Glutamatergic neuron (in vitro differentiated cells): ENCODE measurements around the gene HSPA6. TPM values are rescaled to one million over a fixed set of nuclear protein-coding genes. Genes with fewer than 3 reads are reported as not detected.
"Not testable (repeated sequence)": the region's sequence is repeated elsewhere in the genome, so short reads cannot be mapped to it uniquely, and the experiment has no call there.

Experiments
- DNase-seq: peaks from one replicate; pipeline ENCODE4 v3.0.0; 2022
- H3K27ac Mint-ChIP-seq: one replicate; pipeline ENCODE4 v1.8.0; 2020; ENCODE audit warnings: mild to moderate bottlenecking, mixed read lengths, inconsistent platforms; ENCODE audit not compliant: unreplicated experiment
- H3K27me3 Mint-ChIP-seq: one replicate; pipeline ENCODE4 v1.8.0; 2020; ENCODE audit warnings: mild to moderate bottlenecking, moderate library complexity, mixed read lengths, inconsistent platforms; ENCODE audit not compliant: unreplicated experiment
- H3K36me3 Mint-ChIP-seq: one replicate; pipeline ENCODE4 v1.8.0; 2020; ENCODE audit warnings: mild to moderate bottlenecking, mixed read lengths, inconsistent platforms; ENCODE audit not compliant: unreplicated experiment
- H3K4me1 Mint-ChIP-seq: one replicate; pipeline ENCODE4 v1.8.0; 2020; ENCODE audit warnings: mild to moderate bottlenecking, low read depth, mixed read lengths, inconsistent platforms; ENCODE audit not compliant: unreplicated experiment
- H3K4me3 Mint-ChIP-seq: one replicate; pipeline ENCODE4 v1.8.0; 2020; ENCODE audit warnings: mild to moderate bottlenecking, mixed read lengths, inconsistent platforms; ENCODE audit not compliant: unreplicated experiment
- H3K9me3 Mint-ChIP-seq: one replicate; pipeline ENCODE4 v1.8.0; 2020; ENCODE audit warnings: mild to moderate bottlenecking, moderate library complexity, mixed read lengths, inconsistent platforms; ENCODE audit not compliant: unreplicated experiment
- total RNA-seq: library from RNA; stranded (reverse); fragmentation: NEBNext Ultra II Directional; extraction: Animal tissue kit (Norgen Biotek cat#: 25700); gene quantifications from one replicate; pipeline ENCODE4 v1.2.1, GENCODE V29; 2021; ENCODE audit not compliant: unreplicated experiment

Gene HSPA6
- total RNA-seq, 1 donor from 2014 or later, result not detected

DNA sequence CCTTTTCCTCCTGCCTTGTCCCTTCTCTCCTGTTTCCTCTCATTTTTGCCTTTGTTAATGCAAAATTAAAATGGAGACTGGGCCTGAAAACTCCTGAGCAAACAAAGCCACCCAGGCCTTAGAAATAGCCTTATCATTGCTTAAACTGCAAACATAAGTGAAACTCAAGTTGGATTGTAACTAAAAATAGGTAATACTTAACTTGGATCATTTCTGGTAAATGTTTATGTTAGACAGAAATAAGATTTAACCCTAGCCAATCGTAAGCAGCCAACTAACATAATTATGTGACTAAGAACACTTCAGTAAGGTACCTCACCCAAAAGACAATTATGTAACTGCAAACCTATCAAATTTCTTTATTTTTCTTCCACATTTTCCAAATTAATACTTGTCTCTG, 10.4 kb upstream of the HSPA6 start:
- not testable (repeated sequence) for H3K27ac Mint-ChIP-seq, DNase-seq, H3K4me1 Mint-ChIP-seq, H3K27me3 Mint-ChIP-seq, H3K9me3 Mint-ChIP-seq, H3K4me3 Mint-ChIP-seq, H3K36me3 Mint-ChIP-seq

DNA sequence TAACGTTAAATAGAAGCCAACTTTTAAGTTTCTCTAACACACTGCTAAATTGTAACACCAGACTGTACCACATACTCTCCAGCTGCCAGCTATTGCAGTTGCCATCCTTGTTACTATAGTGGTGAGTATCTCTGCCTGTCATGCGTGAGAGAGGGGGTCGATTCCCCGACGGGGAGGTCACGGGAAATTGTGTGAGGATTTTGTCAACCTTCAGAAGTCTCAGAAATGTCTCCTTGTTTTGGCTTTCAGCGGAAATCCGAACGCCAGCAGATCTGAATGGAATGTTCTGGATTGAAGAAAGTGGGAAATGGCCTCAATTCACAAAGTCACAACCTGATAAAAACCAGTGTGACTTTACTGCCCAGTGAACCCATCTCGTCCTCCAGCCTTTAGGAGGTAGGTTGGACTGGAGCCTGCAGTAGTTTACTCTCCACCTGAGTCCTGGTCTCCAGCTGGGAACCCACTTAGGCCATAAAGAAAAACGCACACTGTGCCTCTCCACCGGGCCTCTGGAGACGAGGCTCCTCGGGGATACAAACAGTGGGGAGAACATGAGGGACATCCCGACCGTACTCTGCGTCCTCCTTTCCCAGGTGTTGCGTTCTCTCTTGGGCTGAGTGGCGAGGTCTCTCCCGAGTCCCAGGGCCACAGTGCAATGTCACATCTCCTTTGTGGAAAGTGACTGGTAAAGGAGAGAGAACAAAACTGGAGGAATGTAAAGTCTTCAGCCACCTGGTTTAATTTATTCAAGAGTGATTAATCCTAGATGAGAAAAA, 1.1 kb upstream of the HSPA6 start:
- not testable (repeated sequence) for H3K4me1 Mint-ChIP-seq, DNase-seq, H3K36me3 Mint-ChIP-seq
- Mint-ChIP-seq H3K4me3 (peak overlapping the region; percentile 84), H3K27ac (peak overlapping the region; percentile 88), H3K27me3 (peaks cover 14% of the 10 kb centered on the region), H3K9me3 (peaks cover 11% of the 10 kb centered on the region)

- DNase-seq, H3K27ac Mint-ChIP-seq, H3K4me1 Mint-ChIP-seq, H3K36me3 Mint-ChIP-seq: not testable (repeated sequence)
- peak overlapping the region; percentile 72 for H3K4me3 Mint-ChIP-seq
- H3K9me3 Mint-ChIP-seq, result peaks cover 11% of the 10 kb centered on the region
- peaks cover 17% of the 10 kb centered on the region for H3K27me3 Mint-ChIP-seq
Observed at GRCh38 chr1:161524742-161525291, 477 bp downstream of the HSPA6 start.

- H3K27me3 Mint-ChIP-seq, result peaks cover 22% of the 10 kb centered on the region
- H3K36me3 Mint-ChIP-seq, H3K27ac Mint-ChIP-seq, H3K4me1 Mint-ChIP-seq, DNase-seq: not testable (repeated sequence)
- H3K9me3 Mint-ChIP-seq, result peaks cover 15% of the 10 kb centered on the region
- H3K4me3 Mint-ChIP-seq, result peak overlapping the region; percentile 72
Observed at GRCh38 chr1:161525321-161525720, 981 bp downstream of the HSPA6 start.

DNA sequence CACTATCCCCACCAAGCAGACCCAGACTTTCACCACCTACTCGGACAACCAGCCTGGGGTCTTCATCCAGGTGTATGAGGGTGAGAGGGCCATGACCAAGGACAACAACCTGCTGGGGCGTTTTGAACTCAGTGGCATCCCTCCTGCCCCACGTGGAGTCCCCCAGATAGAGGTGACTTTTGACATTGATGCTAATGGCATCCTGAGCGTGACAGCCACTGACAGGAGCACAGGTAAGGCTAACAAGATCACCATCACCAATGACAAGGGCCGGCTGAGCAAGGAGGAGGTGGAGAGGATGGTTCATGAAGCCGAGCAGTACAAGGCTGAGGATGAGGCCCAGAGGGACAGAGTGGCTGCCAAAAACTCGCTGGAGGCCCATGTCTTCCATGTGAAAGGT, 1.6 kb downstream of the HSPA6 start:
- H3K27ac Mint-ChIP-seq, H3K4me3 Mint-ChIP-seq, H3K36me3 Mint-ChIP-seq, DNase-seq, H3K4me1 Mint-ChIP-seq: not testable (repeated sequence)
- Mint-ChIP-seq H3K9me3 (peaks cover 21% of the 10 kb centered on the region), H3K27me3 (peaks cover 28% of the 10 kb centered on the region)

- not testable (repeated sequence) for H3K36me3 Mint-ChIP-seq, H3K4me3 Mint-ChIP-seq, H3K27ac Mint-ChIP-seq, DNase-seq
- Mint-ChIP-seq H3K4me1 (peaks cover 11% of the 10 kb centered on the region), H3K9me3 (peaks cover 27% of the 10 kb centered on the region), H3K27me3 (peaks cover 37% of the 10 kb centered on the region)
Observed at GRCh38 chr1:161528550-161528949, 4.2 kb downstream of the HSPA6 start.

DNA sequence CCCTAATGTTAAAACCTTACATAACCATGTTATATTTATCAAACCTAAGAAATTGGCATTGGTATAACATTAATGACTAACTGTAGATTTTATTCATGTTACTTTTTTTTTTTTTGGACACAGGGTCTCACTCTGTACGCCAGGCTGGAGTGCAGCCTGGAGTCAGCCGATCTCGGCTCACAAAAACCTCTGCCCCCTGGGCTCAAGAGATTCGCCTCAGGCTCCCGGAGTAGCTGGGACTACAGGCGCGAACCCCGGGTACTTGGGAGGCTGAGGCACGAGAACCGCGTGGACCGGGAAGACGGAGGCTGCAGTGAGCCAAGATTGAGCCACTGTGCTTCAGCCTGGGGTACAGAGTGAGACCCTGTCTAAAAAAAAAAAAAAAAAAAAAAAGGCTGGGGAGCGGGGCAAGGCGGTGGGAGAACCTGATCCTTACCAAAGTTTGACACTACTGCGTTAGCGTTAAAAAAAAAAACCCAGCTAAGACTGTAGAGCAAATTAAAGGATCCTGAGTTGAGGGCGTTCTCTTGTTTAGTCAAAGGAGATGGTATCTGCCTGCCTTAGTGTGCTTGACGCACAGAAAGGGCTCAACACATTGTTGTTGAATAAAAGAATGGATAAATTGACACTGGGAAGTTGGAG, 5.2 kb downstream of the HSPA6 start:
- H3K27ac Mint-ChIP-seq, DNase-seq, H3K36me3 Mint-ChIP-seq: not testable (repeated sequence)
- Mint-ChIP-seq H3K27me3 (peaks cover 31% of the 10 kb centered on the region), H3K9me3 (peaks cover 22% of the 10 kb centered on the region), H3K4me1 (peaks cover 11% of the 10 kb centered on the region), H3K4me3 (peak overlapping the region; percentile 92)

DNA sequence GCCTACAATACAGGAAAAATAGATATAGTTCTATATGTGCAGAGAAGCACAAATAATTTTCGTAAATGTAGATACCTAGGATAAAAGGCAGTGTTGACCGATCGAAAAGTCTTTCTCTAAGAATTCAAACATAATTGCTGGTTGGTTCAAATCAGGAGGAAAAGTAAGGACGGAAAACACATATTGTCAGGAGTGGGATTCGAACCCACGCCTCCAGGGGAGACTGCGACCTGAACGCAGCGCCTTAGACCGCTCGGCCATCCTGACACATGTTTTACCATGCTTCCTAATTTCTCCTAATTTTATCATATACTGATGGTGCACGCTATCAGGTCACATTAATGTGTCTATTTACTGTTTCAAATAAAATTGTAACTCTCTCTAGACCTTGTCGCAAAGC, 5.8 kb downstream of the HSPA6 start:
- Mint-ChIP-seq H3K4me1 (peaks cover 11% of the 10 kb centered on the region), H3K27me3 (peaks cover 28% of the 10 kb centered on the region), H3K27ac (peak overlapping the region; percentile 89), H3K4me3 (peak overlapping the region; percentile 92), H3K9me3 (peaks cover 22% of the 10 kb centered on the region)
- not testable (repeated sequence) for H3K36me3 Mint-ChIP-seq
- peak; percentile 60 for DNase-seq

GRCh38 chr1:161530671-161531641, 6.6 kb downstream of the HSPA6 start:
- Mint-ChIP-seq H3K27me3 (peaks cover 27% of the 10 kb centered on the region), H3K4me1 (peaks cover 11% of the 10 kb centered on the region), H3K4me3 (peak overlapping the region; percentile 92), H3K27ac (peak overlapping the region; percentile 89), H3K9me3 (peaks cover 22% of the 10 kb centered on the region)
- peak; percentile 87 for DNase-seq
- not testable (repeated sequence) for H3K36me3 Mint-ChIP-seq
